OCI-LY3 (cell line): ENCODE data around the gene ANKS1B.

Experiments used
- H2AFZ ChIP-seq: fragments of 200-600, 300-600 bp; shearing (Covaris generic); 2 replicates; pipeline ENCODE4 v1.6.0; 2014; ENCODE audit warnings: antibody characterized with exemption, low read depth, low read length
- H3K27ac ChIP-seq: fragments of 200-600, 300-600 bp; sonication (generic); 2 replicates; pipeline ENCODE4 v1.5.1; 2014; ENCODE audit warnings: mild to moderate bottlenecking, low read length, moderate library complexity, mixed read lengths
- H3K27me3 ChIP-seq: fragments of 200-600, 300-600 bp; sonication (generic); 2 replicates; pipeline ENCODE4 v1.6.1; 2014; ENCODE audit warnings: low read depth, low read length, mixed read lengths
- H3K36me3 ChIP-seq: fragments of 200-600, 300-600 bp; sonication (generic); replicated peaks from 2 replicates; pipeline ENCODE3; 2014; ENCODE audit warnings: low read depth, low read length, mixed read lengths
- H3K4me1 ChIP-seq: fragments of 300-600, 200-600 bp; sonication (generic); 2 replicates; pipeline ENCODE4 v1.6.1; 2014; ENCODE audit warnings: low read length, mixed read lengths
- H3K4me2 ChIP-seq: fragments of 200-600, 300-600 bp; sonication (generic); 2 replicates; pipeline ENCODE4 v1.6.1; 2014; ENCODE audit warnings: low read length, mixed read lengths
- H3K4me3 ChIP-seq: fragments of 300-600, 200-600 bp; sonication (generic); 2 replicates; pipeline ENCODE4 v1.5.1; 2014; ENCODE audit warnings: antibody characterized with exemption, mild to moderate bottlenecking, low read length, moderate library complexity
- H3K79me2 ChIP-seq: fragments of 300-600, 200-600 bp; shearing (Covaris generic); 2 replicates; pipeline ENCODE4 v1.6.1; 2014; ENCODE audit warnings: mild to moderate bottlenecking, low read length, mixed read lengths
- H3K9ac ChIP-seq: fragments of 300-600, 200-600 bp; shearing (Covaris generic); 2 replicates; pipeline ENCODE4 v1.6.0; 2014; ENCODE audit warnings: mild to moderate bottlenecking, low read length, moderate library complexity
- H3K9me3 ChIP-seq: fragments of 200-600, 300-600 bp; shearing (Covaris generic); 2 replicates; pipeline ENCODE4 v1.6.1; 2014; ENCODE audit warnings: low read length, mixed read lengths; ENCODE audit not compliant: insufficient read depth
- H4K20me1 ChIP-seq: fragments of 200-600, 300-600 bp; sonication (generic); 2 replicates; pipeline ENCODE4 v1.6.1; 2016; ENCODE audit warnings: low read length, mixed read lengths; ENCODE audit not compliant: insufficient read depth
- CTCF ChIP-seq: fragments of 200-600, 300-600 bp; sonication (generic); IDR thresholded peaks from 2 replicates; pipeline ENCODE4 v1.5.1; 2014; ENCODE audit warnings: antibody characterized with exemption, low read length, low read depth
- EZH2phosphoT487 ChIP-seq: fragments of 200-600 bp; shearing (Covaris generic); IDR thresholded peaks from 2 replicates; pipeline ENCODE4 v1.6.1; 2018; ENCODE audit warnings: antibody characterized with exemption, mixed run types, low read depth

The ANKS1B gene

GRCh38 chr12:99063182-99063581 is 921.6 kb downstream of the ANKS1B start:
- TF ChIP-seq CTCF (no peak), EZH2phosphoT487 (no peak)
- H3K27me3 ChIP-seq, result peaks cover 33% of the 10 kb centered on the region; the same call in 1 of the 2 replicates
- no peak overlapping the region for H3K4me2 ChIP-seq
- no peak overlapping the region for H3K4me3 ChIP-seq
- no peaks in the 10 kb centered on the region for H3K9me3 ChIP-seq
- no peak overlapping the region for H3K9ac ChIP-seq
- no peaks in the 10 kb centered on the region for H3K4me1 ChIP-seq
- no peaks in the 10 kb centered on the region for H3K79me2 ChIP-seq
- no peak overlapping the region for H3K27ac ChIP-seq
- no peaks in the 10 kb centered on the region for H3K36me3 ChIP-seq
- H2AFZ ChIP-seq, result no peak overlapping the region
- H4K20me1 ChIP-seq, result no peaks in the 10 kb centered on the region

- H3K4me1 ChIP-seq, result peaks cover 12% of the 10 kb centered on the region
- H3K4me2 ChIP-seq, result no peak overlapping the region
- H4K20me1 ChIP-seq, result no peaks in the 10 kb centered on the region
- no peaks in the 10 kb centered on the region for H3K79me2 ChIP-seq
- no peaks in the 10 kb centered on the region for H3K36me3 ChIP-seq
- peaks cover 42% of the 10 kb centered on the region; the same call in 1 of the 2 replicates for H3K27me3 ChIP-seq
- TF ChIP-seq EZH2phosphoT487, result no peak
- no peak for TF ChIP-seq CTCF
- no peak overlapping the region for H3K27ac ChIP-seq
- H3K9ac ChIP-seq, result no peak overlapping the region
- no peaks in the 10 kb centered on the region; the same call in 1 of the 2 replicates for H3K9me3 ChIP-seq
- H3K4me3 ChIP-seq, result no peak overlapping the region
- no peak overlapping the region for H2AFZ ChIP-seq
These were observed 924.8 kb downstream of the ANKS1B start for GRCh38 chr12:99059824-99060511.

GRCh38 chr12:99057670-99058069 is 927.1 kb downstream of the ANKS1B start:
- H3K4me2 ChIP-seq, result no peak overlapping the region
- H2AFZ ChIP-seq, result no peak overlapping the region
- no peak overlapping the region for H3K27ac ChIP-seq
- H3K9me3 ChIP-seq, result no peaks in the 10 kb centered on the region; the same call in 1 of the 2 replicates
- TF ChIP-seq EZH2phosphoT487 (no peak), CTCF (no peak)
- H3K4me3 ChIP-seq, result no peak overlapping the region
- H3K36me3 ChIP-seq, result no peaks in the 10 kb centered on the region
- no peaks in the 10 kb centered on the region for H4K20me1 ChIP-seq
- H3K9ac ChIP-seq, result no peak overlapping the region
- no peaks in the 10 kb centered on the region for H3K79me2 ChIP-seq
- H3K4me1 ChIP-seq, result peaks cover 33% of the 10 kb centered on the region
- peaks cover 27% of the 10 kb centered on the region; the same call in 1 of the 2 replicates for H3K27me3 ChIP-seq

DNA sequence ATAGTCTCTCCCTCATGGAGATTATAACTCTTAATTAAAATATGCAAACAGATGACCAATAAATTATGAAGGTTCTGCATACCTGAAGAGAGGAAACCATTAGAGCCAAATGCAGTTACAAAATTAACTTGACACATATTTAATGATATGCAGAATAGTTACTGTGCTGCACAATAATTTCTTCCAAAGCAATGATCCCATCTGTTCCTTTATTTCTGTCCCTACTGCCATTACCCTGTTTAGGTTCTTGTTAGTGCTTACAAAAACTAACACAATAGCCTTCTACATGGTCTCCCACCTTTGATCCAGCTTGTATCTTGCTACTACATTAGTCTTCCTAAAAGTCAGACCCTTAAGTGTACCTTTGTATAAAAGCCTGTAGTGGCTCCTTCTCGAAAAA is 928.5 kb downstream of the ANKS1B start:
- H3K4me1 ChIP-seq, result peaks cover 33% of the 10 kb centered on the region
- H3K27me3 ChIP-seq, result peaks cover 19% of the 10 kb centered on the region; the same call in 1 of the 2 replicates
- H2AFZ ChIP-seq, result no peak overlapping the region
- H3K36me3 ChIP-seq, result no peaks in the 10 kb centered on the region
- no peaks in the 10 kb centered on the region for H3K79me2 ChIP-seq
- no peak overlapping the region for H3K27ac ChIP-seq
- H3K4me3 ChIP-seq, result no peak overlapping the region
- peaks cover 3% of the 10 kb centered on the region; the same call in 1 of the 2 replicates for H3K9me3 ChIP-seq
- no peak overlapping the region for H3K4me2 ChIP-seq
- TF ChIP-seq EZH2phosphoT487, result no peak
- TF ChIP-seq CTCF, result no peak
- H3K9ac ChIP-seq, result no peak overlapping the region
- H4K20me1 ChIP-seq, result no peaks in the 10 kb centered on the region
